ENCODE measurements around the gene VDAC1.

DNA sequence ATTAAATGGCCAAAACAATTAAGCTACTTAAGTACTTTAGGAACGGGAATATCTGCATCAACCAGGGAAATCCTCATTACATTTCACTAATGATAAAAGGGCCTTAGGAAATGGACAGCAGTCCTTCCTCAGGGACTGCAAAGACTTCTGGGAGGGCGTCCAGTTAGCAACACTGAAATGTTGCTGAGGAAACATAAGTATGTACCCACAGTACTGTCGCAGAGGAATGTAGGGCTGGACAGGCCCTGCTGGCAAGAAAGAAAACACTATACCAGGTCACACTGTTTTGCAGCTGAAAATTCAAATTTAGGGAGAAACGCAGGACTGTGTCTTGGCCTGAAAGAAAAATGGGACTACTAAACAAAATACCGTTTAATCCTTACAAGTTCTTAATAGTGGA, 37.7 kb downstream of the VDAC1 start:
- no peak for TF ChIP-seq SUPT20H (IDR thresholded peaks at IDR 0.05; ENCODE audit: borderline replicate concordance, control insufficient read depth, low read depth, low read length)
- TF ChIP-seq ZNF384 (IDR thresholded peaks at IDR 0.05; ENCODE audit: borderline replicate concordance, low read depth, low read length) = no peak
- TF ChIP-seq EZH2 (IDR thresholded peaks at IDR 0.05; ENCODE audit: borderline replicate concordance, control insufficient read depth, low read depth, low read length) = no peak
- TF ChIP-seq, protein P1, sequence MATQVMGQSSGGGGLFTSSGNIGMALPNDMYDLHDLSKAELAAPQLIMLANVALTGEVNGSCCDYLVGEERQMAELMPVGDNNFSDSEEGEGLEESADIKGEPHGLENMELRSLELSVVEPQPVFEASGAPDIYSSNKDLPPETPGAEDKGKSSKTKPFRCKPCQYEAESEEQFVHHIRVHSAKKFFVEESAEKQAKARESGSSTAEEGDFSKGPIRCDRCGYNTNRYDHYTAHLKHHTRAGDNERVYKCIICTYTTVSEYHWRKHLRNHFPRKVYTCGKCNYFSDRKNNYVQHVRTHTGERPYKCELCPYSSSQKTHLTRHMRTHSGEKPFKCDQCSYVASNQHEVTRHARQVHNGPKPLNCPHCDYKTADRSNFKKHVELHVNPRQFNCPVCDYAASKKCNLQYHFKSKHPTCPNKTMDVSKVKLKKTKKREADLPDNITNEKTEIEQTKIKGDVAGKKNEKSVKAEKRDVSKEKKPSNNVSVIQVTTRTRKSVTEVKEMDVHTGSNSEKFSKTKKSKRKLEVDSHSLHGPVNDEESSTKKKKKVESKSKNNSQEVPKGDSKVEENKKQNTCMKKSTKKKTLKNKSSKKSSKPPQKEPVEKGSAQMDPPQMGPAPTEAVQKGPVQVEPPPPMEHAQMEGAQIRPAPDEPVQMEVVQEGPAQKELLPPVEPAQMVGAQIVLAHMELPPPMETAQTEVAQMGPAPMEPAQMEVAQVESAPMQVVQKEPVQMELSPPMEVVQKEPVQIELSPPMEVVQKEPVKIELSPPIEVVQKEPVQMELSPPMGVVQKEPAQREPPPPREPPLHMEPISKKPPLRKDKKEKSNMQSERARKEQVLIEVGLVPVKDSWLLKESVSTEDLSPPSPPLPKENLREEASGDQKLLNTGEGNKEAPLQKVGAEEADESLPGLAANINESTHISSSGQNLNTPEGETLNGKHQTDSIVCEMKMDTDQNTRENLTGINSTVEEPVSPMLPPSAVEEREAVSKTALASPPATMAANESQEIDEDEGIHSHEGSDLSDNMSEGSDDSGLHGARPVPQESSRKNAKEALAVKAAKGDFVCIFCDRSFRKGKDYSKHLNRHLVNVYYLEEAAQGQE (IDR thresholded peaks at IDR 0.05; ENCODE audit: low read depth, low read length) = no peak
- TF ChIP-seq POLR2AphosphoS5 (IDR thresholded peaks at IDR 0.05; ENCODE audit: low read length) = no peak
- no peak for TF ChIP-seq JUNB (IDR thresholded peaks at IDR 0.05)
- TF ChIP-seq NFIC (IDR thresholded peaks at IDR 0.05; ENCODE audit: low read depth, low read length) = no peak
- no peak for TF ChIP-seq RAD21 (IDR thresholded peaks at IDR 0.05; ENCODE audit: insufficient read depth, low read depth, low read length)
- TF ChIP-seq, protein P2, sequence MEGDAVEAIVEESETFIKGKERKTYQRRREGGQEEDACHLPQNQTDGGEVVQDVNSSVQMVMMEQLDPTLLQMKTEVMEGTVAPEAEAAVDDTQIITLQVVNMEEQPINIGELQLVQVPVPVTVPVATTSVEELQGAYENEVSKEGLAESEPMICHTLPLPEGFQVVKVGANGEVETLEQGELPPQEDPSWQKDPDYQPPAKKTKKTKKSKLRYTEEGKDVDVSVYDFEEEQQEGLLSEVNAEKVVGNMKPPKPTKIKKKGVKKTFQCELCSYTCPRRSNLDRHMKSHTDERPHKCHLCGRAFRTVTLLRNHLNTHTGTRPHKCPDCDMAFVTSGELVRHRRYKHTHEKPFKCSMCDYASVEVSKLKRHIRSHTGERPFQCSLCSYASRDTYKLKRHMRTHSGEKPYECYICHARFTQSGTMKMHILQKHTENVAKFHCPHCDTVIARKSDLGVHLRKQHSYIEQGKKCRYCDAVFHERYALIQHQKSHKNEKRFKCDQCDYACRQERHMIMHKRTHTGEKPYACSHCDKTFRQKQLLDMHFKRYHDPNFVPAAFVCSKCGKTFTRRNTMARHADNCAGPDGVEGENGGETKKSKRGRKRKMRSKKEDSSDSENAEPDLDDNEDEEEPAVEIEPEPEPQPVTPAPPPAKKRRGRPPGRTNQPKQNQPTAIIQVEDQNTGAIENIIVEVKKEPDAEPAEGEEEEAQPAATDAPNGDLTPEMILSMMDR (IDR thresholded peaks at IDR 0.05 in 2 of 3, conservative IDR thresholded peaks at IDR 0.05 in 1 of 3; ENCODE audit: control insufficient read depth in 2 of 3, extremely low read depth in 1 of 3, insufficient read depth in 1 of 3, low read depth in 3 of 3, low read length in 3 of 3) = no peak
